GM19099 (cell line): ENCODE measurements around the gene BRD3OS.

Experiments used
- POLR2A ChIP-seq: IDR thresholded peaks from 3 replicates; pipeline ENCODE4 v1.6.1; 2011; ENCODE audit warnings: low read depth; ENCODE audit not compliant: insufficient read length; ENCODE audit errors: extremely low read depth

Gene BRD3OS

GRCh38 chr9:134066913-134067851 lies 41.9 kb downstream of the BRD3OS start:
- no peak for TF ChIP-seq POLR2A

GRCh38 chr9:134067904-134068743 lies 42.8 kb downstream of the BRD3OS start, which contains the start of gene BRD3:
TSS of gene BRD3 (minus strand) at chr9:134068026. CDS start at chr9:134053477, 14,549 bp downstream.
- TF ChIP-seq POLR2A = peak; percentile 66

- TF ChIP-seq POLR2A = no peak
Observed at GRCh38 chr9:134068744-134069479, 43.6 kb downstream of the BRD3OS start.

DNA sequence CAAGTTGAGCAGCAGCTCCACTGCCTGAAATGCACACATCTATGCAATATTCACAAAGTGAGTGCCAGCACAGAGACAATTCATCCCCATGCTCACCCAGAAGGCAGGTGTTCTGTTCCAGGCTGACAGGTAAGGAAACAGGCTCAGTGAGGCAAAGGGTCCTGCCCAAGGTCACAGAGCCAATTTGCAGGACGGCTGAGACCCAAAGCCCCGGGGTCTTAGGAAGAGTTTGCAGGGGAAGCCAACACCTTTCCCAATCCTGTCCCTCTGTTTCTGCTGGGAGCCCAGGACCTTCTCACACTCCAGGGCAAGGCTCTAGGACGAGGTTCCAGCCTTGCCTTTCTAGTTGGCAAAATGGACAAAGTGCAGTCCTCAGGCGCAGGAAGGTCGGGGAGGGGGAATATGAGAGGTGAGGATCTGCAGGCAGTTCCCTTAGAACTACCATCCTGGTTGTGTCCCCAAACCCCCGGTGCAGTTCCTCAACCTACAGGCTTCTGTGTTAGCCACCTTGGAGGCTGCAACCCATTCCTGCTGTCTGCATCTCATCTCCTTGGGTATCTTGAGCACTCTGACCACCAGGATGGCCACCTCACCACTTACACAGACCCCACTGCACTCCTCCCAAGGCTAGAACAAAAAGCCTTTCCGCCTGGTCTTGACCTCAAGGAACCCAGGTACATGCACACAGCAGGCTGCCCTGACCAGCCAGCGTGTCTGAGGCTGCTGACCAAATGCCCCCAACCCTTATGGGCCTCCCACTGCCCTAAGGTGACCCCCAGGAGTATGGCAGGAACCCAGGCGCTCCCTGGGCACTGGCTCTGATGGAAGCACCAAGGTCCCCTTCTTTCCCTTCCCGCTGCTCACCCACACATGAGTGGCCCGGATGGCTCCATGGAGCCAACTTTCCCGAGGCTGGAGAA lies 44.5 kb downstream of the BRD3OS start:
- TF ChIP-seq POLR2A = no peak

DNA sequence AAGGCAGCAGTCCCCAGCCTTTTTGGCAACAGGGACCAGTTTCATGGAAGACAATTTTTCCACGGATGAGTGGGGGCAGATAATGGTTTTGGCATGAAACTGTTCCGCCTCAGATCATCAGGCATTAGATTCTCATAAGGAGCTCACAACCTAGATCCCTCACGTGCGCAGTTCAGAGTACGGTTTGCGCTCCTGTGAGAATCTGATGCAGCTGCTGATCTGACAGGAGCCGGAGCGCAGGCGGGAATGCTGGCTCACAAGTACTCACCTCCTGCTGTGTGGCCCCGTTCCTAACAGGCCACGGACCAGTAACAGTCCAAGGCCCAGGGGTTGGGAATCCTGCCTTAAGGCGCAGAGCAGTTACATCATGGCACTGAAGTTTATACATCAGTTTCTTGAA lies 45.9 kb downstream of the BRD3OS start:
- no peak for TF ChIP-seq POLR2A

- no peak for TF ChIP-seq POLR2A
Observed at GRCh38 chr9:134073500-134073899, 48.2 kb downstream of the BRD3OS start.

DNA sequence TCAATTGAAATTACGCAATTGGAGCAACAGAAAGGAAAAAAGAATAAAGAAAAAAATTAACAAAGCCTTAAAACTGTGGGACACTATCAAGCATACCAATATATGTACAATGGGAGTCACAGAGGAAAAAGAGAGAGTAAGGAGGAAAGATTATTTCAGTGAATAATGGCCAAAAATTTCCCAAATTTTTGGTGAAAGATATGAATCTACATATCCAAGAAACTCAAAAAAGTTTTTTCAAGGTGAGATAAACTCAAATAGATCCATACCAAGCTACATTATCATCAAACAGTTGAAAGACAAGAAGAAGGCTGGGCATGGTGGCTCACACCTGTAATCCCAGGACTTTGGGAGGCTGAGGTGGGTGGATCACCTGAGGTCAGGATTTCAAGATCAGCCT lies 51.4 kb downstream of the BRD3OS start:
- TF ChIP-seq POLR2A = no peak
